H9 (cell line): ENCODE measurements around the gene PPARG. TPM values are rescaled to one million over a fixed set of nuclear protein-coding genes. Genes with fewer than 3 reads are reported as not detected.

ENCODE experiments used
- DNase-seq: peaks from one replicate; pipeline ENCODE4 v3.0.0-alpha.2; 2017
- H2AFZ ChIP-seq: one replicate; pipeline ENCODE4 v1.6.1; 2013; ENCODE audit warnings: mild to moderate bottlenecking, low read length, control low read depth, moderate library complexity
- H2AK5ac ChIP-seq: 2 replicates; pipeline ENCODE4 v1.6.1; 2013; ENCODE audit warnings: low read length, control low read depth, mixed read lengths; ENCODE audit not compliant: insufficient read length
- H2BK120ac ChIP-seq: one replicate; pipeline ENCODE4 v1.6.1; 2013; ENCODE audit warnings: low read depth, mild to moderate bottlenecking, low read length, control low read depth, inconsistent platforms; ENCODE audit not compliant: poor library complexity, severe bottlenecking
- H2BK12ac ChIP-seq: 2 replicates; pipeline ENCODE4 v1.6.1; 2013; ENCODE audit warnings: low read length, control low read depth, mixed read lengths, low read depth; ENCODE audit not compliant: insufficient read length
- H2BK15ac ChIP-seq: 2 replicates; pipeline ENCODE4 v1.6.1; 2013; ENCODE audit warnings: low read depth, low read length, control low read depth
- H2BK20ac ChIP-seq: one replicate; pipeline ENCODE4 v1.6.1; 2013; ENCODE audit warnings: low read depth, mild to moderate bottlenecking, low read length, control low read depth, inconsistent platforms; ENCODE audit not compliant: poor library complexity, severe bottlenecking
- H2BK5ac ChIP-seq: 2 replicates; pipeline ENCODE4 v1.6.1; 2013; ENCODE audit warnings: low read length, control low read depth, mixed read lengths; ENCODE audit not compliant: insufficient read length
- H3K14ac ChIP-seq: 2 replicates; pipeline ENCODE4 v1.6.1; 2013; ENCODE audit warnings: low read length, control low read depth; ENCODE audit not compliant: insufficient read depth
- H3K18ac ChIP-seq: 2 replicates; pipeline ENCODE4 v1.6.1; 2013; ENCODE audit warnings: low read depth, mild to moderate bottlenecking, mixed read lengths, low read length, control low read depth; ENCODE audit not compliant: insufficient read length
- H3K23ac ChIP-seq: 2 replicates; pipeline ENCODE4 v1.6.1; 2013; ENCODE audit warnings: low read length, control low read depth, mixed read lengths, low read depth; ENCODE audit not compliant: insufficient read length
- H3K23me2 ChIP-seq: 2 replicates; pipeline ENCODE4 v1.6.1; 2013; ENCODE audit warnings: low read depth, mild to moderate bottlenecking, mixed read lengths, low read length, control low read depth; ENCODE audit not compliant: insufficient read length, poor library complexity, severe bottlenecking
- H3K27ac ChIP-seq: 2 replicates; pipeline ENCODE4 v1.5.1; 2013; ENCODE audit warnings: low read length, control low read depth, mixed read lengths, low read depth; ENCODE audit not compliant: insufficient read length
- H3K27me3 ChIP-seq: 2 replicates; pipeline ENCODE4 v1.6.1; 2013; ENCODE audit warnings: low read length, control low read depth, inconsistent platforms; ENCODE audit not compliant: insufficient read depth
- H3K4ac ChIP-seq: 2 replicates; pipeline ENCODE4 v1.6.1; 2013; ENCODE audit warnings: low read depth, mild to moderate bottlenecking, control low read depth, inconsistent platforms, low read length, moderate library complexity
- H3K4me1 ChIP-seq: 2 replicates; pipeline ENCODE4 v1.6.1; 2013; ENCODE audit warnings: low read length, control low read depth, inconsistent platforms; ENCODE audit not compliant: insufficient read depth
- H3K4me2 ChIP-seq: 2 replicates; pipeline ENCODE4 v1.6.1; 2013; ENCODE audit warnings: low read length, control low read depth, mixed read lengths; ENCODE audit not compliant: insufficient read length, insufficient read depth
- H3K56ac ChIP-seq: 2 replicates; pipeline ENCODE4 v1.6.1; 2013; ENCODE audit warnings: low read depth, mild to moderate bottlenecking, mixed read lengths, low read length, control low read depth; ENCODE audit not compliant: insufficient read length
- H3K79me1 ChIP-seq: 2 replicates; pipeline ENCODE4 v1.6.1; 2013; ENCODE audit warnings: low read depth, mild to moderate bottlenecking, moderate library complexity, low read length, control low read depth, inconsistent platforms; ENCODE audit not compliant: insufficient read depth, poor library complexity, severe bottlenecking
- H3K79me2 ChIP-seq: 2 replicates; pipeline ENCODE4 v1.6.1; 2013; ENCODE audit warnings: low read length, control low read depth, inconsistent platforms; ENCODE audit not compliant: insufficient read depth
- H3K9ac ChIP-seq: 2 replicates; pipeline ENCODE4 v1.6.1; 2013; ENCODE audit warnings: low read length, control low read depth, mixed read lengths; ENCODE audit not compliant: insufficient read length; ENCODE audit errors: extremely low read depth
- H3K9me3 ChIP-seq: one replicate; pipeline ENCODE4 v1.6.1; 2013; ENCODE audit warnings: low read depth, low read length, inconsistent platforms; ENCODE audit not compliant: control insufficient read depth
- H3T11ph ChIP-seq: one replicate; pipeline ENCODE4 v1.6.1; 2013; ENCODE audit warnings: mild to moderate bottlenecking, low read length, control low read depth, inconsistent platforms
- H4K20me1 ChIP-seq: one replicate; pipeline ENCODE4 v1.6.1; 2013; ENCODE audit not compliant: control insufficient read depth, insufficient read length, insufficient read depth
- H4K5ac ChIP-seq: 2 replicates; pipeline ENCODE4 v1.6.1; 2013; ENCODE audit warnings: low read depth, mild to moderate bottlenecking, mixed read lengths, low read length, control low read depth; ENCODE audit not compliant: insufficient read length
- H4K8ac ChIP-seq: replicated peaks from 2 replicates; pipeline ENCODE4 v1.6.1; 2013; ENCODE audit warnings: low read length, control low read depth, mixed read lengths, low read depth; ENCODE audit not compliant: insufficient read length
- H4K91ac ChIP-seq: 2 replicates; pipeline ENCODE4 v1.6.1; 2013; ENCODE audit warnings: low read depth, mild to moderate bottlenecking, moderate library complexity, mixed read lengths, low read length, control low read depth; ENCODE audit not compliant: insufficient read length
- H3K27ac Mint-ChIP-seq, 3 experiments: 2 replicates in 2 of 3; 3 replicates in 1 of 3; pipeline ENCODE4 v1.8.0; 2020 to 2021; ENCODE audit warnings: mixed read lengths in 3 of 3, mild to moderate bottlenecking in 1 of 3, moderate library complexity in 1 of 3
- H3K27me3 Mint-ChIP-seq: 2 replicates; pipeline ENCODE4 v1.8.0; 2021; ENCODE audit warnings: low read depth, mild to moderate bottlenecking, moderate library complexity, mixed read lengths
- H3K36me3 Mint-ChIP-seq, 3 experiments: 2 replicates in 2 of 3; 3 replicates in 1 of 3; pipeline ENCODE4 v1.8.0; 2020 to 2021; ENCODE audit warnings: low read depth in 3 of 3, mixed read lengths in 3 of 3; ENCODE audit not compliant: insufficient read depth in 1 of 3
- H3K4me1 Mint-ChIP-seq, 2 experiments: 2 replicates each; pipeline ENCODE4 v1.8.0; 2020; ENCODE audit warnings: mixed read lengths in 2 of 2
- H3K4me3 Mint-ChIP-seq, 2 experiments: 2 replicates in 1 of 2; 3 replicates in 1 of 2; pipeline ENCODE4 v1.8.0; 2020 to 2021; ENCODE audit warnings: mild to moderate bottlenecking in 2 of 2, mixed read lengths in 2 of 2, moderate library complexity in 1 of 2
- H3K9me3 Mint-ChIP-seq, 2 experiments: 2 replicates in 1 of 2; 3 replicates in 1 of 2; pipeline ENCODE4 v1.8.0; 2020; ENCODE audit warnings: mild to moderate bottlenecking in 2 of 2, mixed read lengths in 2 of 2, moderate library complexity in 1 of 2
- CTCF ChIP-seq: fragments of 200-600 bp; sonication (generic); conservative IDR thresholded peaks from 3 replicates; pipeline ENCODE4 v1.8.0; 2021; ENCODE audit warnings: antibody characterized with exemption, mild to moderate bottlenecking
- WGBS: extraction: QIAGEN DNeasy Blood & Tissue Kit; methylation state at CpG from one replicate; pipeline ENCODE4 v1.1.7; 2013; ENCODE audit warnings: missing lambda C conversion rate, low lambda C conversion rate, mixed read lengths; ENCODE audit not compliant: insufficient read length; ENCODE audit errors: extremely low coverage; 5-methylcytosine and 5-hydroxymethylcytosine counted together
- total RNA-seq: library from RNA; stranded (reverse); gene quantifications from 2 replicates; pipeline ENCODE4 v1.2.1, GENCODE V29; 2021

Gene PPARG
- total RNA-seq, 1 experiment from 2014 or later: 0.42 TPM

GRCh38 chr3:12340506-12340905 lies 51.6 kb downstream of the PPARG start:
- H2BK5ac ChIP-seq: no peak overlapping the region
- H3K27ac ChIP-seq: no peak overlapping the region
- no peak overlapping the region for H3K18ac ChIP-seq
- no peak overlapping the region for H2BK15ac ChIP-seq
- DNase-seq: no peak
- no peak overlapping the region for H3K4me3 Mint-ChIP-seq
- H3K14ac ChIP-seq: no peak overlapping the region
- H4K91ac ChIP-seq: no peak overlapping the region
- H3K27me3 ChIP-seq: no peaks in the 10 kb centered on the region
- no peak overlapping the region for H2BK120ac ChIP-seq
- no peaks in the 10 kb centered on the region for H3K4me1 ChIP-seq
- H3K23ac ChIP-seq: no peak overlapping the region
- H3K9me3 ChIP-seq: no peaks in the 10 kb centered on the region
- H3K79me2 ChIP-seq: no peaks in the 10 kb centered on the region
- no peaks in the 10 kb centered on the region for H3K4me1 Mint-ChIP-seq
- H2AK5ac ChIP-seq: no peak overlapping the region
- no peaks in the 10 kb centered on the region for H3K23me2 ChIP-seq
- H2BK12ac ChIP-seq: no peak overlapping the region
- WGBS: no CpG with 5 or more reads among the region's 2 CpGs
- peaks cover 3% of the 10 kb centered on the region for H3K27me3 Mint-ChIP-seq
- H2AFZ ChIP-seq: no peak overlapping the region
- H3T11ph ChIP-seq: no peak overlapping the region
- no peak overlapping the region for H3K4me2 ChIP-seq
- H3K27ac Mint-ChIP-seq: no peak overlapping the region
- no peak for TF ChIP-seq CTCF
- H3K4ac ChIP-seq: no peak overlapping the region
- H3K9me3 Mint-ChIP-seq: no peaks in the 10 kb centered on the region
- no peaks in the 10 kb centered on the region for H4K20me1 ChIP-seq
- H3K36me3 Mint-ChIP-seq: no peaks in the 10 kb centered on the region
- no peak overlapping the region for H2BK20ac ChIP-seq
- H4K5ac ChIP-seq: no peak overlapping the region
- no peak overlapping the region for H3K56ac ChIP-seq
- no peaks in the 10 kb centered on the region for H3K79me1 ChIP-seq
- H4K8ac ChIP-seq: no peak overlapping the region
- no peak overlapping the region for H3K9ac ChIP-seq
